Activated naive CD4-positive, alpha-beta T cell treated with anti-CD3 and anti-CD28 coated beads, Interleukin-2, amount 50 U/mL, for 16 hours (primary cell): ENCODE measurements around the gene SORCS2.

Experiments used
- DNase-seq: peaks from one replicate; pipeline ENCODE4 v3.0.0-alpha.2; 2020

The SORCS2 gene

GRCh38 chr4:7631288-7632014 lies 439.1 kb downstream of the SORCS2 start:
- no peak for DNase-seq

DNA sequence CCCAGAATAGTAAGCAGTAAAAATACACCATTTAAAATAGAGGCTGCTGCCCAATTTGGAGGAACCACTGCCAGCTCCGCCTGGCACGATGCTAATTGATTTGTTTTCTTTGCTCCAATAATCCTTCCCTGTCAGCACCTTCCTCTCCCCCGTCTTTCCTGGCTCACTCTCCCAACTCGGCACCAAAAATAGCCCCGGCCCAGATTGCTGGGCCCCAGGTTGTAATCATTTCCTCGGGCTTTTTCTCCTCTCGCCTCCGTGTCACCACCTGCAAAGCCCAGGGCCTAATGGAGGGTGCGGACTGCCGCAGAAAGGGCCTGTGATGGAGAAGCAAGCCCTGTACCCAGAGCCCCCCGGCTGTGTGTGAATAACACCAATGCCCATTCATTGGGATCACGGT lies 440.0 kb downstream of the SORCS2 start:
- no peak for DNase-seq

DNA sequence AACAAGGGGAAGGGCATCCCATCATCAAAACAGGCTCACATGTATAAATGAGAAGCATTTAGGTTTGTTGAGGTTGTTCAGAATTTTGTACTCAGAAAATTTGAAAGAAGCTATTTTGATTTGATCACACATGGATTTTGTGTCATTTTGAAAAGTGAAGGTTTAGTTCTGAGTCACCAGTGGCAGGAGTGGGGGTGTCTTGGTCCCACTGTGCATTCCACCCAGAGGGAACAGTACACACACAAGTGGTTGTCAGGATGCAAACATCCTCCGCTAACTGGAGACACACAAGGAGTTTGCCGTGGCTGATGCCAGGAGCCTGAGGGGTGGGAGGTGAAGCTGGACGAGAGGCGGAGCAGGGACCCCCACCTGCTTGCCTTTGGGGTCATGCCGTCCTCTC lies 440.6 kb downstream of the SORCS2 start:
- no peak for DNase-seq

GRCh38 chr4:7634661-7635251 lies 442.4 kb downstream of the SORCS2 start:
- no peak for DNase-seq

DNA sequence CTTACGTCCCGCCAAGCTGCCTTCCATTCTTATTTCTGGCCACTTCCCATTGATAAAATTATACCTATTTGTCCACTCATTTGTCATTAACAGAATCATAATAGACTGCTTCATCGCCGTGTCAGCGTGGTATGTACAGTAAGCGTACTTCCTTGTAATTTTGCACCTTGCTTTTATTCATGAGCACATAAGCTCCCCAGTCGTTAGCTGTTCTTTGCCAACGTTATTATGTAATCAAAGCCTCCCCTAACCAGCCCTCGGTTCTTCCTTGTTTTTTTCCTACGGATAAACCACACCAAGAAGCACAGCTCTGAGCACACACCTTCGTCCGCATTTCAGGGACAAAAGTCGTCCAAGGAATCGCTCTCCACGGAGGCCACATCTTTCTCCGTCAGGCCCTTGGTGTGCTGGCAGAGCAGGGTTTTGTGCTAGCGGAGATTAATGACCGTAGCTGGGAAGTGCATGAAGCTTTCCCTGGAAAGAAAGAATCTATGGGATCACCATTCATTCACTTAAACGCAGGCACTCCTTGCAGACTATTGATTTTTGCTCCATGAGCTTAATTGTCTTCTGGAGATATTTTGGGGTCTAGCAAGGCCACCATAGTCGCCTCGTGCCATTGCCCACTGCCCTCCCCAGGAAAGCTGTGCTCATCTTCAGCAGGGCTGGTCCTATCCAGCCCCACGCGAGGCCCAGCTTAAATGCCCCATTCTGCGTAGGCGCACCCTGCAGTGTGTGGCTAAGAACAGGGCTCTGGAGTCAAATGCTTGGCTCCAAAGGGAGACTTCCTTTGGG lies 443.3 kb downstream of the SORCS2 start:
- no peak for DNase-seq

DNA sequence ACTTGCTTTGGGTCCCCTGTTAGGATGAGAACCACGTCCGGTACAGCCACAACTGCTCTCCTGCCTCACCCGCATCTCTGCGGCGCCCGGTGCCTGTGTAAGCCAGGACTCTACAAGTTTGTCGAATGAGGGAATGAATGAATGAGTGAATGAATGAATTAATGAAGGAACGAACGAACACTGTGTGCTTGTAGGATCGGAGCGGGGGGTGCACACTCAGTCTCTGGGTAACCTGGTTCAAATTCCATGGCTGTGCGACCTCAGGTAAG lies 443.8 kb downstream of the SORCS2 start:
- DNase-seq, result no peak

DNA sequence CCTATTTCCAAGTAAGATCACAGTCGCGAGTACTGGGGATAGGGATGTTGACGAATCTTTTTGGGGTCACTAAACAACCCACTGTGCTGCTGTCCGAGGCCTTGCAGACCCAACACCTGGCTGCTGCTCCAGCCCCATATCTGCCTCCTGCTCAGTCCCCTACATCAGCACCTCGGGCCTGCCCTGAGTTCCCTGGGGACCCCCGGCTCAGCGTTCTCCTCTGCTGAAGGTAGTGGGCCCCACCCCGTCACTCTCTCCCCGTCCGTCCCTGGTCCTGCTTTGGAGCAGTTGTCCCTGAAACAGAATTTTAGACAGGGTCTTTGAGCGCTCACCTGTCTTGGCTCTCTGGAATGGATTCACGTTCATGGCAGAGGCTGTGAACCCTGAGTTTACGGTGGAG lies 444.8 kb downstream of the SORCS2 start:
- no peak for DNase-seq

DNA sequence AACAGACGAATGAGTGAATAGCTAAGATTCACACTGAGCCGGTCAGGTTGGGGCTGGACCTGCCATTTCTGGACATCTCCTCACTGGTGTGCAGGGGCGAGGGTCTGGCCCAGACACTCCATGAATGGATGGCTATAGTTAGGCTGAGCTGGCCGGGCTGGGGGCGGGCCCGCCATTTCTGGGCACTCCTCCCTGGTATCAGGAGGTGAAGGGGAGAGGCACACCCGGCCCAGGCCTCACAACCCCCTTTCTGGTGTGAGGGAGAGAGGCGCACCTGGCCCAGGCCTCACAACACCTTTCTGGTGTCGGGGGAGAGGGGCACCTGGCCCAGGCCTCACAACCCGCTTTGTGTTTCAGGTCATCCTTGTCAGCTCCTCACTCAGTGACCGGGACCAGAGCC lies 445.6 kb downstream of the SORCS2 start:
- DNase-seq, result no peak

DNA sequence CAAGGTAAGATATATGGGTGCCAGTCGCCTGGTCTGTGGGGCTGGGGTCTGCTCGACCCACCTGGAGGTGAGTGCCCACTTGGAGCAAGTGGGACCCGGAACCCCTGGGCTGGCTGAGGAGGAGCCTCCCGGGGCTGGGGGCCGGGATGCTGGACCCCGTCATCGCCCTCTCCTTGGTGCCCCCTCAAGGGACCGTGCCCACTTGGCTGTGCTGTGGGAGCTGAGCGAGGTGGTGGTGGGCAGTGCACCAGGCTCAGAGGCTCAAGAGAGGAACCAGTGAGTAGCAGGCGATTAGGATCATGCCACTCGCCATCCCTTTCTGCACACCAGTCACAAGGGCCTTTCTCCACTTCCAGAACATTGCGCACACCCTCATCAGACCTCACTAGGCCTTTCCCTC lies 446.2 kb downstream of the SORCS2 start:
- no peak for DNase-seq

GRCh38 chr4:7638984-7639789 lies 446.8 kb downstream of the SORCS2 start:
- no peak for DNase-seq

- no peak for DNase-seq
Observed at GRCh38 chr4:7640136-7640535, 447.8 kb downstream of the SORCS2 start.

DNA sequence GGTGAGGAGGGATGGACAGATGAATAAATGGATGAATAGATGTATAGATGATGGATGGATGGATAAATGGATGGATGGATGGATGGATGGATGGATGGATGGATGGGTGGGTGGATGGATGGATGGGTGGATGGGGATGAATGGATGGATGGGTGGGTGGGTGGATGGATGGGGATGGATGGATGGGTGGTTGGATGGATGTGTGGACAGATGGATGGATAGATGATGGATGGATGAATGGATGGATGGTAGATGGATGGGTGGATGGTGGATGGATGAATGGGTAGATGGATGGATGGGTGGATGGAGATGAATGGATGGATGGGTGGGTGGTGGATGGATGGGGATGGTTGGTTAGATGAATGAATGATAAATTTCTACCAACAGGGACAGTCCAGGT lies 449.4 kb downstream of the SORCS2 start:
- no peak for DNase-seq

- DNase-seq, result no peak
Observed at GRCh38 chr4:7642741-7643458, 450.6 kb downstream of the SORCS2 start.

GRCh38 chr4:7645158-7645557 lies 452.8 kb downstream of the SORCS2 start:
- no peak for DNase-seq

DNA sequence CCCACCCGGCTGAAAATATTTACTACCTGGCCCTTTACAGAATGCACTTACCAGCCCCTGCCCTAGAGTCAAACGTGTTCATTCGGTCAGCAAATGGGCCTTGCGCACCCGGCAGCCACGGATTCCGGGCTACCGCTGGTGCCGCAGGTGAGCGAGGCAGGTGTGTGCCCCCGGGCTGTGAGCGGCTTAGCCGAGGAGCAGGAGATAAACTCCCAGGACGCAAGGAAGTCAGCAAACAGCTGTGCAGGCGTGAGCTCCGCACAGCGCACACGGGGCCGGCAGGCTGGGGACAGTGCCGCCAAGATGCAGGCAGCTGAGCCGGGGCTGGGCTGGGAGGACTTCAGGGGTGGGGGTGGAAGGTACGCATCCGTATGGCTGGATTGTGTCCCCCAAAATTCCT lies 453.6 kb downstream of the SORCS2 start:
- no peak for DNase-seq

DNA sequence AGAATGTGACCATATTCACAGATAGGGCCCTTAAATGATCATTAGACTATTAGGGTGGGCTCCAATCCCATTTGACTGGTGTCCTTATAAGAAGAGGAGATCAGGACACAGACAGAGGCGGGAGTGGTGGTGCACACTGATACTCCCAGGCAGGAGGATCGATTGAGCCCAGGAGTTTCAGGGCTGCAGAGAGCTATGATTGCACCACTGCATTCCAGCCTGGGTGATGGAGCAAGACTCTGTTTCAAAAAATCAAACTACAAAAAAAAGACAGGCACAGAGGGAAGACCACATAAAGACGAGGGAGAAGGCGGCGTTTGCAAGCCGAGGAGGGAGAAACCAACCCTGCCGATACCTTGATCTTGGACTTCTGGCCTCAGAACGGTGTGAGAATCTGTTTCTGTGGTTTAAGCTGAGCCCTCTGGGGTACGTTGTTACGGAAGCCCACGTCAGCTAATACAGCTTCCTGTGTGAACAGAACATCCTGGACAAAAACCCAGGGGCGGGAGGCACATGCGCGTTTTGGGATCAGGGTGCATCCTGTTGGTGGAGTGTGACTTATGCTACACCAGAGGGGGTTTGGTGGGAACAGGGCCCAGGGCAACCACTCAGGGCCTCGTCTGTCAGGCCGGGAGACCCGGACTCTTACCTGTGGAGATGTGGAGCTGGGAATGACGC lies 454.2 kb downstream of the SORCS2 start:
- no peak for DNase-seq

DNA sequence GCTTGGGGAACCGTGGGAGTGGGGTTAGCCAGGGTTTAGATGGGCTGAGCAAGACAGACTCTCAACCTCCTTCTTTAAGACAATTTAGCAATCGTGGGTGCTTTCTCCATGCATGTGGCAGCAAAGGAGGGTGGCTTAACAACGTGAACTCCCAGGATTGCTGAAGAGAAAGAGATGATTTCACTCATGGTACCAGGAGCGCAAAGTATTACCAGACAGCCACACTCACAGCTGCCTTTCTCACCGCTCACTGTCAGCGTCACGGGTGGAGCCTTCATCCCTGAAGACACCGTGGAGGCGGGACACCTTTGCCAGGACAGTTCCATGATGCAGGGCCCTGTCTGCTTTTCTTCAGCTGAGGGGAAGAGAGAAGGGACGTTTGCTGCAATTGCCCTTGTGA lies 454.8 kb downstream of the SORCS2 start:
- no peak for DNase-seq

GRCh38 chr4:7647600-7648543 lies 455.5 kb downstream of the SORCS2 start:
- DNase-seq, result no peak

DNA sequence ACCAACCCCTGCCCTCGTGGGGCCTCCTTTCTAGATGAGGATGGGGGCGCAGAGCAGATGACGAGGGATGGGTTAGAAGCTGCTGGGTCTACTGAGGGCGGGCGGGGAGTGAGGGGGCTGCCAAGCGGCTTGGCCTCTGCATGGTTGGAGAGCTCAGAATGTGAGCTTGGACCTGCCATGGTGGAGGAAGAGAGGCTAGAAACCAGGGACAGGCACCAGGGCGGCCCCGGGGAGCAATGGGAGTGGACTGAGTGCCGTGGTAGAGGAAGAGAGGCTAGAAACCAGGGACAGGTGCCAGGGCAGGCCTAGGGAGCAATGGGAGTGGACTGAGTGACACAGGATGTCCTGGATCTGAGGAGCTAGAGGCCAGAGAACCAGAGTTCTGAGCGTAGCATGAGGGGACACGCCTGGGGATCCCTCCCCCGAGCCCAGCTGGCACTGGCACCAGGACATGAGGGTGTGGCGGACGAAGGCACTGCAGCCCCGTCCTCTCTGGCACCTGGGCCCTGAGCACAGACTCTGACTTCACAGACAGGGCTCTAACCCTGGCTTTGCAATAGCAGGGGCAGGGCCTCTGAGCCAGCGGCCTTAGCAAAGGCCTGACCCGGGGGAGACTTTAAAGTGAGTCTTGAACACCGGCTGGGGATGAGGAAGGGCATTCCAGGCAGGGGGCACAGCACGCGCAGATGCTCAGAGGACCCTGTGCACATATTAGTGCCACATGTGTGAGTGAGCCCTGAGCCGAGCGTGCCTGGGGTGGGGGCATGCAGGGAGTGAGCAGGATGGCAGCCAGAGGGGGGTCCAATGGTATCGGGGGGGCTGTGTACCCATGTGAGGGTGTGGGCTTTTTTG lies 456.4 kb downstream of the SORCS2 start:
- DNase-seq, result no peak

DNA sequence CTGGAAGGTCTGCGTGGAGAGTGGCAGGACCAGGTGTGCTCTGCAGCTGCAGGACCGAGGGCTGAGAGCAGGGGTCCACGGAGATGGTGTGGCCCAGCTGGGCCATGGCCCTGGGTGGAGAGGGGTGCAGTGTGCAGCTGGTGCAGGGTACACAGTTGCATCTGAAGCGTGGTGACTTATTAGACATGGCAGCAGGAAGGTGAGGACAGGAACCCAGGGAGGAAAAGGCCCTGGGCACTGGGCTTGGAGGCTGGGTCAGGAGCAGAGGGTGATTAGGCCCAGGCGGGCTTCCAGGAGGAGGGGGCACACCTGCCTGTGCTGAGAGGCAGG lies 457.0 kb downstream of the SORCS2 start:
- DNase-seq, result no peak
